K562 (cell line): Measurements from ENCODE around the gene FBXW2. TPM values are rescaled to one million over a fixed set of nuclear protein-coding genes. Genes with fewer than 3 reads are reported as not detected.

Experiments
- ATAC-seq: fragments of 200-7000 bp; cut with Tn5 transposase; 3 replicates; pipeline ENCODE4 v1.9.1; 2020; ENCODE audit warnings: moderate library complexity
- BruUV-seq: library from RNA; stranded (reverse); fragments of 400-500 nt; replicated peaks from 2 replicates; lab custom pipeline; 2021; lab: Mats Ljungman, UMichigan
- CTCF ChIA-PET: fragments of 300-600 bp; formaldehyde crosslinking; extraction: SDS; loops from one replicate; lab custom pipeline; 2021; ENCODE audit warnings: low intra/inter-chr PET ratio; lab: Yijun Ruan, JAX
- POLR2A ChIA-PET: fragments of 300-600, 350-650 bp; sonication (Branson Sonifier 250); formaldehyde crosslinking; extraction: SDS; loops from one replicate; lab custom pipeline; 2021; ENCODE audit warnings: antibody characterized with exemption, inconsistent platforms; lab: Yijun Ruan, JAX
- DNase-seq, 4 experiments: peaks; one replicate each; pipeline versions ENCODE4 v3.0.0 to v3.0.0-alpha.2; 2011 to 2018; ENCODE audit warnings: low spot score in 3 of 4, mixed read lengths in 3 of 4; ENCODE audit errors: extremely low read depth in 1 of 4
- FAIRE-seq: peaks from 2 replicates; lab custom pipeline; 2011; peaks lifted over from hg19 to GRCh38; lab: Jason Lieb, UNC
- H2AFZ ChIP-seq: 2 replicates; pipeline ENCODE4 v1.6.0; 2011; ENCODE audit warnings: low read depth, low read length, control low read depth, inconsistent platforms
- H3K27ac ChIP-seq: fragments of 200-600 bp; 3 replicates; pipeline ENCODE4 v1.8.0; 2011; ENCODE audit warnings: low read depth, mild to moderate bottlenecking, control low read depth, inconsistent platforms, low read length, moderate library complexity, mixed read lengths; ENCODE audit errors: extremely low read depth
- H3K27me3 ChIP-seq, 2 experiments: fragments of 300-600 bp in 1 of 2; 2 replicates in 1 of 2; 3 replicates in 1 of 2; pipeline versions ENCODE4 v1.6.0 to v1.8.0; 2011; ENCODE audit warnings: inconsistent platforms in 2 of 2, low read length in 2 of 2, mild to moderate bottlenecking in 1 of 2, mixed read lengths in 1 of 2, moderate library complexity in 1 of 2; ENCODE audit not compliant: control insufficient read depth in 2 of 2, insufficient read depth in 2 of 2
- H3K36me3 ChIP-seq: fragments of 300-600 bp; 3 replicates; pipeline ENCODE4 v1.8.0; 2011; ENCODE audit warnings: mild to moderate bottlenecking, low read length, inconsistent platforms; ENCODE audit not compliant: control insufficient read depth, insufficient read depth
- H3K4me1 ChIP-seq, 2 experiments: fragments of 200-600 bp in 1 of 2; replicated peaks in 1 of 2; 2 replicates in 1 of 2; 3 replicates in 1 of 2; pipeline versions ENCODE4 v1.5.1 to v1.8.0; 2011; ENCODE audit warnings: inconsistent platforms in 2 of 2, low read length in 2 of 2, mild to moderate bottlenecking in 1 of 2, mixed read lengths in 1 of 2, moderate library complexity in 1 of 2; ENCODE audit not compliant: control insufficient read depth in 2 of 2, insufficient read depth in 2 of 2
- H3K4me2 ChIP-seq: 2 replicates; pipeline ENCODE4 v1.6.1; 2011; ENCODE audit warnings: low read length, control low read depth, inconsistent platforms, mixed read lengths; ENCODE audit not compliant: insufficient read depth
- H3K4me3 ChIP-seq: fragments of 200-600 bp; sonication (generic), shearing (Covaris generic); 2 replicates; pipeline ENCODE4 v1.5.1; 2016; ENCODE audit warnings: control low read depth, inconsistent platforms
- H3K79me2 ChIP-seq: fragments of 200-600 bp; 3 replicates; pipeline ENCODE4 v1.8.0; 2011; ENCODE audit warnings: low read length, inconsistent platforms; ENCODE audit not compliant: control insufficient read depth, insufficient read depth
- H3K9ac ChIP-seq, 2 experiments: 2 replicates each; pipeline versions ENCODE4 v1.6.0 to v1.6.1; 2011; ENCODE audit warnings: low read depth in 2 of 2, low read length in 2 of 2, control low read depth in 1 of 2, inconsistent platforms in 1 of 2, mild to moderate bottlenecking in 1 of 2, mixed read lengths in 1 of 2; ENCODE audit not compliant: insufficient read depth in 1 of 2
- H3K9me1 ChIP-seq: one replicate; pipeline ENCODE4 v1.6.0; 2011; ENCODE audit warnings: inconsistent platforms, mild to moderate bottlenecking, low read length, moderate library complexity; ENCODE audit not compliant: control insufficient read depth, insufficient read depth
- H3K9me3 ChIP-seq: replicated peaks from 2 replicates; pipeline ENCODE4 v1.5.1; 2011; ENCODE audit warnings: low read depth, low read length, inconsistent platforms; ENCODE audit not compliant: control insufficient read depth, insufficient read depth
- H4K20me1 ChIP-seq: replicated peaks from 2 replicates; pipeline ENCODE4 v1.6.1; 2011; ENCODE audit warnings: low read length, inconsistent platforms, mixed read lengths; ENCODE audit not compliant: control insufficient read depth, insufficient read depth
- CEBPZ ChIP-seq: fragments of 150-350 bp; IDR thresholded peaks from 2 replicates; pipeline ENCODE4 v1.6.1; 2014; ENCODE audit warnings: low read depth, mild to moderate bottlenecking, low read length, borderline replicate concordance
- EZH2 ChIP-seq: IDR thresholded peaks from 2 replicates; pipeline ENCODE4 v1.6.1; 2012; ENCODE audit warnings: low read depth, mild to moderate bottlenecking, inconsistent platforms, low read length, borderline replicate concordance
- L3MBTL2 ChIP-seq: fragments of 450-650 bp; IDR thresholded peaks from 2 replicates; pipeline ENCODE4 v1.6.1; 2016; ENCODE audit warnings: mild to moderate bottlenecking, moderate library complexity
- MYBL2 ChIP-seq, 2 experiments: fragments of 450-650 bp in 1 of 2; sonication (generic) in 1 of 2; formaldehyde crosslinking in 1 of 2; IDR thresholded peaks; 2 replicates each; pipeline versions ENCODE4 v1.6.1 to v1.8.1; 2017 to 2022; ENCODE audit warnings: borderline replicate concordance in 1 of 2, inconsistent platforms in 1 of 2, low read depth in 1 of 2, mild to moderate bottlenecking in 1 of 2, missing genetic modification reagents in 1 of 2, moderate library complexity in 1 of 2
- NFRKB ChIP-seq: fragments of 450-650 bp; IDR thresholded peaks from 2 replicates; pipeline ENCODE4 v1.6.1; 2016; ENCODE audit warnings: low read depth
- NR2C2 ChIP-seq, 2 experiments: fragments of 200-800 bp in 1 of 2; sonication (Bioruptor generic) in 1 of 2; sonication (generic) in 1 of 2; formaldehyde crosslinking in 1 of 2; IDR thresholded peaks; 2 replicates each; pipeline versions ENCODE4 v1.6.1 to v1.8.0; 2016 to 2022; ENCODE audit warnings: mild to moderate bottlenecking in 1 of 2, missing compliant biosample characterization in 1 of 2, missing genetic modification characterization in 1 of 2, missing genetic modification reagents in 1 of 2
- POLR2AphosphoS5 ChIP-seq: IDR thresholded peaks from 2 replicates; pipeline ENCODE4 v1.6.1; 2011; ENCODE audit warnings: mild to moderate bottlenecking, low read depth, low read length, moderate library complexity; ENCODE audit not compliant: control insufficient read depth, insufficient read depth
- SNAPC5 ChIP-seq: fragments of 250-450 bp; sonication (Bioruptor Pico); IDR thresholded peaks from 2 replicates; pipeline ENCODE4 v1.8.0; 2021; ENCODE audit warnings: moderate library complexity, mild to moderate bottlenecking, inconsistent platforms
- SREBF2 ChIP-seq: sonication (generic); formaldehyde crosslinking; IDR thresholded peaks from 2 replicates; pipeline ENCODE4 v1.4.0; 2020; ENCODE audit warnings: mild to moderate bottlenecking, missing genetic modification reagents
- ZKSCAN1 ChIP-seq: fragments of 150-350 bp; IDR thresholded peaks from 2 replicates; pipeline ENCODE4 v1.6.1; 2016; ENCODE audit warnings: low read depth, low read length
- WGBS: fragments of 100-300 bp; shearing (Covaris generic); methylation state at CpG from one replicate; pipeline ENCODE4 v1.1.6; 2016; ENCODE audit warnings: low coverage, mixed read lengths; ENCODE audit not compliant: insufficient coverage; ENCODE audit errors: missing lambda C conversion rate; 5-methylcytosine and 5-hydroxymethylcytosine counted together
- in situ Hi-C: fragments of 300-500 bp; cut with MboI; formaldehyde crosslinking; loops from 4 replicates; pipeline ENCODE4 v1.15.0; 2018; ENCODE audit warnings: inconsistent platforms, mixed read lengths
- intact Hi-C: fragments of 100-400 bp; cut with micrococcal nuclease; formaldehyde crosslinking; loops from 2 replicates; pipeline ENCODE4 v1.14.2; 2022
- polyA plus RNA-seq, 8 experiments: library from polyadenylated mRNA; depleted of rRNA in 4 of 8; stranded (reverse) in 5 of 8; unstranded in 3 of 8; fragments of >200 nt; fragmentation: Nextera tagmentation in 2 of 8; fragmentation: Illumina TruSeq in 1 of 8; extraction: Ambion mirVana in 2 of 8; extraction: Trizol in 1 of 8; gene quantifications; 2 replicates each; pipeline versions ENCODE4 v1.2.1 to v1.2.3, GENCODE V29; 2011 to 2014; ENCODE audit warnings: inconsistent platforms in 1 of 8, missing spikeins in 1 of 8
- total RNA-seq, 7 experiments: library from RNA; depleted of rRNA in 6 of 7; stranded (reverse); fragments of >200 nt in 6 of 7; fragmentation: Illumina TruSeq in 2 of 7; extraction: Trizol in 2 of 7; gene quantifications; 2 replicates each; pipeline versions ENCODE4 v1.2.1 to v1.2.3, GENCODE V29; 2011 to 2021; ENCODE audit warnings: low replicate concordance in 1 of 7

FBXW2 gene
- total and polyA plus RNA-seq, 9 of the 15 experiments (the other 6 are each of a cell fraction or from before 2014, with no cell fraction given): 2.5 to 57.8 (median 28.1) TPM

DNA sequence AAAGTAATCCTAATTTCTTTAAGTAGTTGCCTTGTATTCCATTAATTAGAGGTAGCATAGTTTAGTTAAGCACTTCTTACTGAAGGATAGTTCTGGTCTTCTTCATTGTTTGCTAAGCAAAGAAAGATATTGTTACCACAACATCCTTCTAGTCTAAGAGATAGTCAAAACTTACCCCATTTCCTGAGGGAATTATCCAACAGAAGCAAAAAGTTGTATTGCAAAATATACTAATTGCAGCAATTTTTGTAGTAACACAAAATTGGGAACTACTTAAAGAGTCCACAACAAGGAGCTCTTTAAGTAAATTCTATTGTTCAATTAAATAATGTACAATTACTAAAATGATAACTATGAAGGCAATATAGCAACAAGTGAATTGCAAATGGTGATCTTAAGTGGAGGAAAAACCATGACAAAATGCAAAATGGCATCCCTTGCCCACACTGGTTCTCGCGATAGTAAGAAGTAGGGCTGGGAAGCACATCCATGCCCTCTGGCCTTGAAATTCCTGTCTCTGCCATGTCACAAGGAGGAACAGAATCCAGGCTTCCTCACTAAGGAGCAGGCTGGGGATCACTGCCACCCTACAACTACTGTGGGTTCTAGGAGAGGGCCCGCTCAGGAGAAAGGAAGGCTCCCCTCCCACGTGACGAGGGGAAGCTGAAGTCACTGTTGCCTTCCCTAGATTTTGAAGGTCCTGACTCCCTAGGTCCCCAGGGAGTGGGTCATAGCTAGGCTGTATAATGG, 55.6 kb downstream of the FBXW2 start (continued):
- TF ChIP-seq EZH2: no peak

GRCh38 chr9:120736881-120737280, 56.3 kb downstream of the FBXW2 start:
- Histone ChIP-seq H3K27ac (no peak overlapping the region), H3K27me3 (no peaks in the 10 kb centered on the region), H3K79me2 (no peaks in the 10 kb centered on the region), H3K4me2 (no peak overlapping the region), H3K36me3 (no peaks in the 10 kb centered on the region), H3K9ac (no peak overlapping the region), H3K4me3 (no peak overlapping the region), H3K9me3 (no peaks in the 10 kb centered on the region), H4K20me1 (no peaks in the 10 kb centered on the region; the same call in 1 of the 2 replicates), H2AFZ (no peak overlapping the region), H3K4me1 (no peaks in the 10 kb centered on the region), H3K9me1 (no peaks in the 10 kb centered on the region)
- no peak for TF ChIP-seq SNAPC5 (CRISPR knock-in tag)
- no peak for TF ChIP-seq POLR2AphosphoS5
- no peak for TF ChIP-seq CEBPZ
- TF ChIP-seq L3MBTL2: no peak
- TF ChIP-seq SREBF2 (CRISPR knock-in tag): no peak
- no peak for TF ChIP-seq MYBL2 (IDR thresholded peaks at IDR 0.05; ENCODE audit: low read depth)
- no peak for TF ChIP-seq MYBL2 (CRISPR knock-in tag; IDR thresholded peaks at IDR 0.05; ENCODE audit: borderline replicate concordance)
- TF ChIP-seq ZKSCAN1: no peak
- no peak for TF ChIP-seq NFRKB
- no peak for TF ChIP-seq NR2C2 (CRISPR knock-in tag; IDR thresholded peaks at IDR 0.05)
- TF ChIP-seq NR2C2 (tag; IDR thresholded peaks at IDR 0.05): no peak
- intact Hi-C loops: no loop called here
- BruUV-seq: no TSS peak
- DNase-seq: no peak
- ChIA-PET CTCF (no interaction called here), POLR2A (interaction anchor here (0.9 kb wide), 1 partner anchor 29 kb away, joined by 3 read pairs; no protein-coding TSS in a partner anchor)
- ATAC-seq: no peak
- 32% methylated on average over 2 of the region's 2 CpGs for WGBS
- FAIRE-seq: no peak
- in situ Hi-C loops: no loop called here
